GM19397 (cell line): ENCODE results near the gene RHOBTB3.

Experiments
- ATAC-seq: cut with Tn5 transposase; IDR thresholded peaks from one replicate; pipeline ENCODE4 v1.9.1; 2021; ENCODE audit warnings: mild to moderate bottlenecking, moderate library complexity; ENCODE audit not compliant: unreplicated experiment

The RHOBTB3 gene

DNA sequence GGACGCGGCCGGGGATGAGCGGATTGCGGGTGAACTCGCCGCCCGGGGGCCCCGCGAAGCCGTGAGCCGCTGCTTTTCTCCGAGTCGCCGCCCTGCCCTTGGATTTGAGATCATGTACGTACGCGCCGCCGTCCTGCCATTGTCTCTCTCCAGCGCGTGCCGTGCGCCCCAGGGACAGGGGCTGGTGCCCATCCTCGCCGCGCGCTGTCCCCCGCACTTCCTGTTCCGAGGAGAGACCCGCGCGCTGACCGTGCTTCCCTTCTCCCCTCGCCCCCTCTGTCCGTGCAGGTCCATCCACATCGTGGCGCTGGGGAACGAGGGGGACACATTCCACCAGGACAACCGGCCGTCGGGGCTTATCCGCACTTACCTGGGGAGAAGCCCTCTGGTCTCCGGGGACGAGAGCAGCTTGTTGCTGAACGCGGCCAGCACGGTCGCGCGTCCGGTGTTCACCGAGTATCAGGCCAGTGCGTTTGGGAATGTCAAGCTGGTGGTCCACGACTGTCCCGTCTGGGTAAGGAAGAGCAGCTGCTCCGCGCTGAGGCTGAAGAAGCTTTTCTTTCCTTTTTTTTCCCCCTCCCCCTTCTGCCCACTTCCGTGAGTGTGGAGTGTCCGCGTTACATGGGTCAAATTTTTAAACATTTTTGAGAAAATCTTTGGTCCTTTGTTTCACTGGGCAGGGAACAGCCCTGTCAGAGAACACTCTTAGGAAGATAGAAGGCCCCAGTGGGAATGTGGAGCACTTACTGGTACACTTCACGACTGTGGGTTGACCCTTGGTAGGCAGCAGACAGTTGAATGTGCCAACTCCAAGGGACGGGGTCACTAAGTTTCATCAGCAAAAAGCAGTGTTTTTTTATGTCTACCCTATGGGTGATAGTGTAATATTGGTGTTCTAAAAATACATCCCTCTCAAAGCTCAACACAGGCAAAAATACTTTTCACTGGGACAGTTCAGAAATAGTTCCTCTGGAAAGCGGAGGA, 727 bp downstream of the RHOBTB3 start:
- ATAC-seq, result peak; percentile 33

DNA sequence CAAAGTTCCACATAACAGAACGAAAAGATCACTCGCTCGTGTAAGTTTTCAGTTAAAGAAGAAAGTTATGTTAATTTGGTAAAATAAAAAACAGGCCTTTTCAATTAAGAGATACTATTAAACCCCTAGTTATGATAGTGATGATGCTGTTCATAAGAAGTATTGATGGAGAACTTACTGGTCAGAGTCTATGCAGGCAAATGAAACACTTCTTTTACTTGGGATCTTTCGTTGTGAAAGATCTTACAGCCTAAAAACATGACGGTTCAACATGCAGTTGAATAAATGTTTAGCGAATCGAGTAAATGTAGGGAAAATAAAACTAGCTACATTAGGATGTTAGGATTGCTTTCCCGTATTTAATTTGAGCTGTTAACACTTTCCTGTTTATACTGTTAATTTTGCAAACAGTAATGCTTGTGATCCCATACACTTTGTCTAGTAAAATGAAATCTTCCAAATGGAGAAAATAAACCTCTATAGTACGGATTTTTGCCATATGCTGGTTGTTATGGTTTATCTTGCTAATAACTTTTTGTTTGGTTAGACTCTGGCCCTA, 2.0 kb downstream of the RHOBTB3 start:
- ATAC-seq, result no peak

DNA sequence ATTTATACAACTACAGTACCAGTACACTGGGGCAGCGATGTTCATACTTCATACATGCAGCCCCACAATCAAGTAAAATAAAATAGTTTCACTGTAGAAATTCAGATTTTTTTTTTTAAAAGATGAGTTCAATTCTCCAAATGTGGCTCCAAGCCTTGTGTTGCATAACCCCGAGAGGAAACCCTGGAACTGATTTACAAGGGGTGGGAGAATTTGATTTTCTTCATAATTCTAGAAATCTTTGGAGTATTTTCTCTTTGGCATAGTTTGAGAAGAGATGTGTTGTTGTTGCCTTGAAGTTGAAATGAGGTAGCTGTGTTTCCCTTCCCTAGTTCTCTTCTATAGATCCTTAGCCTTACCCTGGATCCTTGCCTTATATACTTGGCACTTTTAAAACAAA, 3.1 kb downstream of the RHOBTB3 start:
- ATAC-seq, result no peak

DNA sequence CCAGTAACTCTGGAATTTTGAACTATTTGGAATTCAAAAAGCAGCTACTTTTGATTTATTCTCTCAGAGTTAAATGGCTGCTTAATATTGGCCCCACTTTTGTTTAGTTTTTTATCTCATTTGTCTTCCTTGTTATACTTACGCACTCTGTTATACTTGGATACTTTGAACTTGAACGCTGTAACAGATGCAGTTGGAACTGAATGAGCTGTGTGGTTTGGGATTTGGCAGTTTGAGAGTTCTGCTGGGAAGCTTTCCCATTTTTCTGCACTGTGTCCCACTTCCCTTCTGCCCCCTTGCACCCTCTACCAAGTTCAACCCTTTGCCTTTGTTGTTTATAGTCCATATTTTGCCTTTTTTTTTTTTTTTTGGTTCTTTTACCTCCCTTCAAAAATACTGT, 3.8 kb downstream of the RHOBTB3 start:
- ATAC-seq, result no peak

DNA sequence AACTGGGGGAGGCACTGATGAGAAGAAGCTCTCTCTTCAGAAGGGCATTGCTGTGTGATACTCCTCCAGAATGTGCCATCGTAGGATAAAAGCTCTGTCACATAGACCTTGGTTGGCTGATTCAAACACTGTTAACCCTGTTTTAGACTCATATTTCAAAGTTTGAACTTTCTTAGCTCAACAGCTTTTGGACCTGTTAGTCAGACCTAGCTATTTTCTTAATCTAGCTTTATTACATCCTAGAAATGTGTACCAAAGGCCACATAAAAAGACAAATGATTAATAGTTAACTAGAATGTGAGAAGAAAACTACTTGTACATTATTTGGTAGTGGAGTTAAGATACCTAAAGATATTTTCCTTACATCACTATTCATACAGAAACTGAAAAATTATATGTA, 4.3 kb downstream of the RHOBTB3 start:
- no peak for ATAC-seq

DNA sequence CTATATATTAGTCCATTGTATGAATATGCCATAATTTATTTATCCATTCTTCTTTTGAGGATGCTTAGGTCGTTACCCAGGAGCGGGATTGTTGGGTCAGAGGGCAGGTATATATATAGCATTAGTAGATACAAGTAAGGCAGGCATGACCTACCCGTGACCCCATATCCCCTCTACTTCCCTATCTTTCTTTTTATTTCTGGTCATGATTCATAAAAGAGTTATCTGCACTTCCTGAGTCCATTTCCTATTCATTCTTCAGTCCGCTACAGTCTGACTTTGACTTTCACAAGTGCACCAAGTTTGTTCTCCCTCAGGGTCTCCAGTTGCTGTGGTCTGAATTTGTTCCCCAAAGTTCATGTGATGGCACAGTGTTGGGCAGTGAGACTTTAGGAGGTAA, 6.9 kb downstream of the RHOBTB3 start:
- no peak for ATAC-seq

DNA sequence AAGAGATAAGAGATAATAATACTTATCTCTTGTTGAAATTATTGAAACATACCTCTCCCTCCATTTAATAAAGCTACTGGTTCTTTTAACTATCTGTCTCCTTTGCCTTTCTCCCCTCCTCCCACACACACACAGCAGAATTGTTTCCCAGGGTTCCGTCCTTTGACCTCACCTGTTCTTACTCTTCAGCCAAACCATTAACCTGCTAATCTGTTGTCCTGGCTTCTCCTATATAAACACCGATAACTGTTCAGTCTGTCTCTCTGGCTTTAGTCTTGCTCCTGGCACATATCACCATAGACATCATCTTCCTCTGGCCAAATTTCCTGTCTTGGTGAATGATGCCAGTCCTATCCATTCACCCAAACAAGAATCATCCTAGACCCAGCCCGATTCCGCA, 7.7 kb downstream of the RHOBTB3 start:
- no peak for ATAC-seq

DNA sequence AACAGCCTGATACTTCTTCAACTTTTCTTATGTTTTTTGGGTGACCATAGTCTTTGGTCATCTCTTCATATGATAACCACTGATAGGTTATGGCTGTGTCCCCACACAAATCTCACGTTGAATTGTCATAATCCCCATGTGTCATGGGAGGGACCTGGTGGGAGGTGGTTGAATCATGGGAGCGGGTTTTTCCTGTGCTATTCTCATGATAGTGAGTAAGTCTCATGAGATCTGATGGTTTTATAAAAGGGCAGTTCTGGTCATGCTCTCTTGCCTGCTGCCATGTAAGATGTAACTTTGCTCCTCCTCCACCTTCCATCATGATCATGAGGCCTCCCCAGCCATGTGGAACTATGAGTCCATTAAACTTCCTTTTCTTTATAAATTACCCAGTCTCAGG, 8.7 kb downstream of the RHOBTB3 start:
- no peak for ATAC-seq

DNA sequence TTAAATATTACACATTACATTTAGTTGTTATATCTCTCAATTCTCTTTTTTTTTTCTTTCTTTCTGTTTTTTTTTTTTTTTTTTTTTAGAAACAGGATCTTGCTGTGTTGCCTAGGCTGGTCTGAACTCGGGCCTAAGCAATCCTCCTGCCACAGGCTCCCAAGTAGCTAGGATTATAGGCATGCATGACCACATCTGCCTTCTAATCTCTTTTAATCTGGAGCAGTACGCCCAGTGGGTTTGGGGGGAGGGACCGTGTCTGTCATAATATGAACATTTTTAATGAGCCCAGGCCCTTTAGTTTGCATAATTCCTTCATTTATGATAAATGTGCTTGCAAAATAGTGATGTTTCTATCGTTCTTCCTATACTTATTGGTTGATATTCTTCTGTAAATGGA, 10.3 kb downstream of the RHOBTB3 start:
- no peak for ATAC-seq

DNA sequence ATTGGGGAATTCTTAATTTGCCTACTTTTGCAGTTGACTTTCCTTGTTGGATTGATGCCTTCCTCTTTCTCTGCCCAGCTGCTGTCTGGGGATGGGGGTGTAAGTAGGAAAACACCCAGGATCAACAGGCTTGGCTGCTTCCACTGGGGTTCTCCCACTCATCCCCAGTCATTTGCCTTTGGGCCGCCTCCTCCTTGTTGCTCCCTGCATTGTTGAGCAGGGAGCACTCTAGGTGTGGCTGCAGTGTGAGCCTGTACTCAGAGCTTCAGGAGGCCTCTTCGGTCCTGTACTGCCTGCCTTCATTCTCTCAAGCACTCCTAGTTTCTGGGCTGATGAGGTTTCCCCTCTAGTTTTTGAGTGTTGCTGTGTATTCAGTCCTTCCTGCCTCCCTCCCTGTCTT, 12.1 kb downstream of the RHOBTB3 start:
- no peak for ATAC-seq

DNA sequence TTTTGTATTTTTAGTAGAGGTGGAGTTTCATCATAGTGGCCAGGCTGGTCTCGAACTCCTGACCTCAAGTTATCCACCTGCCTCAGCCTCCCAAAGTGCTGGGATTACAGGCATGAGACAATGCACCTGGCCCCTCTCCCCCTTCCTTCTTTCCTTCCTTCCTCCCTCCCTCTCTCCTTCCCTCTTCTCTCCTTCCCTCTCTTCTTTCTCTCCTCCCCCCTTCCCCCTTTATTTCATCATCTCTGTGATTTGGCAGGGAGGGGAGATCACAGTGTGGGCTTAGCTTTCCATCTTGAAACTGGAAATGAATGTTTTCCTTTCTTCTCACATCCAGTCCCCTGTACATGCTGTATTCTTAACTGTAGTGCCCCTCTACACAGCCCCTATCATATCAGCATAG, 12.7 kb downstream of the RHOBTB3 start:
- ATAC-seq, result no peak

DNA sequence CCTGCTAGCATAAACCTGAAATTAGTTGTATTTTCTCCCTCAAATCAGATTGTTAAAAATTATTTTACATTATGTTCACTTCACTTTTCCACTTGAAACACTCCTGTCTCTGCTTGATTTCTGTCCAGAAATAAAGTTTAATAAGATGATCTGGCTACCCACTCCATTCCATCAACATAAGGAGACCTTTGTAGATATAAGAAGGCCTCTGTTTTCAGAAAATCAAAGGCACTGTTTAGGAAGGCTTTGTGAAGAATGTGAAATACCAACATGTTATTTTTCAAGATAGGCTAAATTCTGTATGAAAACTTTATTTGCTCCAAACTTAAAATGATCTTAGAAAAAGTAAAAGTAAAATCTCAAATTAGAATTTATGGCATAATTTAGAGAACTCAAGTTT, 15.1 kb downstream of the RHOBTB3 start:
- ATAC-seq, result no peak

DNA sequence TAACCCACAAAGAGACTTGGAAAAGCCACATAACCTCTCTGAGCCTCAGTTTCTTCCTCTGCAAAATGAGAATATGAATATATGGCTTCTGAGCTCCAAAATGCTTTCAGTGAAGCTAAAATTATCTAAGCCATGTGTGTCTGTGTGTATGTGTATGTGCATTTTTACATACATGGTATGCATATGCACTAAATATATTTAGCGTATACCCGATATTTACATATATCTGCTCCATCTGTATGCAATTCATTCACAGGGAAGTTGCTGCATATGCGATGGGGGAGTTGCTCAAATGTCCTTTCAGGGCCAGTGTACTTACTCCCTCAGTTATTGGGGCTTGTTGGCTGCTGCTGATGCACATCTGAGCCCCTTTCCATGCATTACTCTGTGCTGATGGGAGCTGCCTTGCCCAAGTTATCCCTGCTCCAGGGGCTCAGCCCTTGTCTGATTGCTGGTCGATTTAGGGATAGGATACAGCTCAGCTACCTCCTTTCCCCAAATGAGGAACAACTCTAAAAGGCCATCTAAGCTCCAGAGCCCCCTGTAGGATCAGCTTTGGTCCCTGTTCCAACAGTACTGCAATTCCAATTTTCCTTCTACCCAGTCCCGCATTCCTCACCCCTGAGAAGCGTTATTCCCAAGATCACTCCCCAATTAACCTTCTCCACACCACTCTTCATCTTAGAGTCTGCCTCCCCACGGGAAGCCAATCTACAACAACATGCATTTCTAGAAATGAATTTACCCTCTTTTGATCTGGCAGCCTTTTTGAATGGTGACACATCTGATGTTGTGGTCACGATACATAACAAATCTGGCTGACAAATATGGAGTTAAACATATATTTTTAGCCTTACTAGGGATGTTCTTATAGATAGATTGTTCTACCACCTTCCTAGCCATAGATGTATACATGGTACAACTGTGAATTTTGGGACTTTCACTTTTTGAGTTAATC, 15.9 kb downstream of the RHOBTB3 start:
- ATAC-seq, result no peak

DNA sequence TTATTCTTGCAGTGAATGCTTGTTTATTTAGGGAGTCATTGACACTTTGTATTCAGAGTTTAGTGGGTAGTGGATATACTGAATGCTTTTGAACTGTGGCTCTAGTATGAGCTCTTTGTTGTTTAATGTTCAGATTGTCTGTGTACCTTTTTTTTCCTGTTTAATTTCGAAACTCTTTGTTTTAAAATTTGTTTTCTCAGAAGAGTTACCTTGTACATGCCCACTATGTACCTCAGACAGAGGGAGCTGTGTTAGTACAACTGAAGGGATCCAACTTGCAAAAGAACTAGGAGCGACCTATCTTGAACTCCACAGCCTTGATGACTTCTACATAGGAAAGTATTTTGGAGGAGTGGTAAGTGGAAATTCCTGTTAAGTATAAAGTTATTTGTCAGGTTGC, 17.0 kb downstream of the RHOBTB3 start:
- no peak for ATAC-seq

DNA sequence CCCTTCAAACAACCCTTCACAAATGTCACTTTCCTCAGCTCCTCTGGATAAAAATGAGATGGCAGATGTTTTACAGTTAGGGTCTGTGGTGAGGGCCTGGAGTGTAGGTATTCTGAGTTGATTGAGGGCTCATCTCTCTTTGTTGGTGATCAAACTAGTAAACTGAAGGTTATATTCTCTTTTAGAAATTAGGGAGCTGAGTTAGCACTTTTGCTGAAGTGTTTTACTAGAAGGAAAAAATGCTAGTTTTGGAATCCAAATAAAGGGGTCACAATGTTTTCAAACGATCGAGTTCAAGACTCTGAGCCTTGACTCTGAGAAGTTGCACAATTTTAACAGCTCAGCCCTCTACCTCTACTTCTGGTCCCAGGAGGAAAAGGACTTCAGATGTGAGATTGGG, 23.4 kb downstream of the RHOBTB3 start:
- ATAC-seq, result no peak

DNA sequence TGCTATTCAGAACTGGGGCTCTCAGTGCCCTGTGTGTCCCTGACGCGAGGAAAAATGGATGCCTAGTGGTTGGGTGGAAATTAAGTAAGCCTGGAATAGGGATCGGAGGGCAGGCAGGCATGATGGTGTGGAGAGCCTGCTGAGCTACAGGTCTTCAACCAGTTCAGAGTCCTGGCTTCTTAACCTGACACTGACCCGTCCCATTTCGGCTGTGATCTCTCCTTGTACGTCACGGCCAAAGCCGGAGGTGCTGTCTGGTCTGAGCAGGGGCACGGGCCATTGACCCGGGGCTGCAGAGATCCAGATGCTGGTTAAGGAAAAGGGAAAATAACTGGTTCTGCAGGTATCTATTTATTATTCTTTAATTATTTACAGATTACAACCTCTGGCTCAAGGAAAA, 27.9 kb downstream of the RHOBTB3 start:
- ATAC-seq, result no peak

DNA sequence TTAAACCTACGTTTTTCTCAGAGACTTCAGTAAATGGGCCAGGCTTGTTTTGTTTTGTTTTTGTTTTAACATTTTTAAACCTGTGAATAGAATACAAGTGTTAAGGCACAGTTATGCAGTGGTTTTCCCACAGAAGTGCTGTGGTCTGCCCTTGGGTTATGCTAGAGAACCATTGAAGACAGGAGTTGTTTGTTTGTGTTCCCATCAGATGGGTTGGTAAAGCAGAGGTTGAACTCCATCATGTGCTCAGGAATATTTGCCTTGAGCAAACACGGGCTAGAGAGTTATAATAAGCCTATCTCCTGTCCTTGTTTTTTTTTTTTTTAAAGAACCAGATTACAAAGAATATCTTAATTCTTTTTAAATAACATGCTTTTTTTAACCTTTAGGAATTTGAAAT, 28.5 kb downstream of the RHOBTB3 start:
- ATAC-seq, result no peak

DNA sequence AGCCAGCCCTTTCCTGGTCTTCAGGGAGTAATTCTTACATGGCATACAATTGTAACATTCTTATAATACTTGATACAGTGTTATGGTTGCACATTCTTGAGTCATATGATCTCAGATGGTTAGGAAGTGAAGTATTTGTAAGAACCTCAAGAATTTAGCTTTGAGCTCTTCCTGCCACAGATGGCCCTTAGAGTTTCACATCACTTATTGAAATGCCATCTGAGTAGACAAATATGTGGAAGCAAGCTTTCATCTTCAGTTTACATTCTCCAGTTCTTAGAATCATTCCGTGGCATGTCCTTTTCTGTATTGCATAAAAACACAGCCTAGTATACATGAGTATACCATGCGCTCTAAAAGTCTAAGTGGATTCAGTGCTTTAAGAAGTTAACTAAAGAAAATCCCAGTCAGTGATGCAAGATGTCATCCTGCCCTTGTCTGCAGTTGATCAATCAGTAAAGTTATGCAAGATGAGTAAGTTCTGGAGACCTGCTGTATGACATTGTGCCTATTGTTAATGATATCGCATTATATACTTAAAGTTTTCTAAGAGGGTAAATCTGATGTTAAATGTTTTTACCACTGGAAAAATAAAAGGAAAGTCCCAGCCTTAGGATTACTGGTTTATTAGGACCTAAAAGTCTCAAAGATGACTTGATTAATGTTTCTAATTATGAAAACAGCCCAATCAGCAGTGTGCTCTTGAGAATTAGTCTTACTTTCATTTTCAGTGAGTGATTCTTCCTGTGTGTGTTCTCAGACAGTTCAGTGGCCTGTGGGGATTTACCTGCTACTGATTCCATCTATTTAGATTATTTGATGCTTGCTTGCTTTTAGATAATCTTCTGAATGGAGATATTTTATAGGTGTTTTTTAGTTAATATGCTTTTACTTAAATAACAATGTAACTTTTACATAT, 29.4 kb downstream of the RHOBTB3 start:
- peak; percentile 81 for ATAC-seq

DNA sequence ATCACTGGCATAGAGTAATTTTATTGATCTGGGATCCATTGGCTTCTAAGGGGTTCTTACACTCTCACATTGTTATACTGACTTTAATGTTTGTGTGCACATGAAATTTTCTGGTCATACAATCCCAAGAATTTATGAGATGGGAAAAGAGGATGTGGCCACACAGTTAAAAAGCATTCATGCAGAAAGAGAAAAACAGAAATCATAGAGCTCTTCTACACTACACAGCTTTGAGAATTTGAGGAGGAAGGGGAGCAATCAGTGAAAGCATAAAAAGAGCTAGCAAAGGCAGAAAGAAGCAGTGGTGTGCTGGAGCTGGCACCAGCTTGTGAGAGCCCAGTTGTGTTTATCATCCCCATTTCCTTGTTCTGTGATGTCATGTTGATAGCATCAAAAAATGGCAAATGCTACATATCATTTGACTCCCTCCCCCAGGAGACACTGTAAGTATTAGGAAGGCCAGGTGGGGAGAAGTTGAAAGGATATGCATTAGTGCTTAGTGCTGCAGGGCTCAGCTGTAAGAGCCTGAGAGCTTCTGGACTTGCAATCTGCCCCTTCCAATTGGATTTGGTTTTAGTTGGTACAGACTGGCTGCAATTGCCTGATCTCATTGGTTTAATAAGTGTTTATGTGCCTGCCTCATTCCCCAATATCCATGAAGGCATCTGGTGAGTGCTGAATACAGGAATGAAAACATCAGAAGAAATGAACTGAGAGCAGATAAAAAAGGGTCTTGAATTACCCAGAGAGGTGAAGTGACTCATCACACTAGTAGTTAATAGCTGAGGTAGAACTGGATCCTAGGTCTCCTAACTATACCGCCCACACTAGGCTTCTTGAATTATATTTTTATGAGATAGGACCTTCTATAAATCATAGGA, 30.9 kb downstream of the RHOBTB3 start:
- no peak for ATAC-seq
